ENCODE measurements around the gene GPR84. TPM values are rescaled to one million over a fixed set of nuclear protein-coding genes. Genes with fewer than 3 reads are reported as not detected.

Gene GPR84
- total and polyA plus RNA-seq, 9 of the 15 experiments (the other 6 are each of a cell fraction or from before 2014, with no cell fraction given): 0.07 to 0.18 (median 0.11) TPM; not detected in 5

DNA sequence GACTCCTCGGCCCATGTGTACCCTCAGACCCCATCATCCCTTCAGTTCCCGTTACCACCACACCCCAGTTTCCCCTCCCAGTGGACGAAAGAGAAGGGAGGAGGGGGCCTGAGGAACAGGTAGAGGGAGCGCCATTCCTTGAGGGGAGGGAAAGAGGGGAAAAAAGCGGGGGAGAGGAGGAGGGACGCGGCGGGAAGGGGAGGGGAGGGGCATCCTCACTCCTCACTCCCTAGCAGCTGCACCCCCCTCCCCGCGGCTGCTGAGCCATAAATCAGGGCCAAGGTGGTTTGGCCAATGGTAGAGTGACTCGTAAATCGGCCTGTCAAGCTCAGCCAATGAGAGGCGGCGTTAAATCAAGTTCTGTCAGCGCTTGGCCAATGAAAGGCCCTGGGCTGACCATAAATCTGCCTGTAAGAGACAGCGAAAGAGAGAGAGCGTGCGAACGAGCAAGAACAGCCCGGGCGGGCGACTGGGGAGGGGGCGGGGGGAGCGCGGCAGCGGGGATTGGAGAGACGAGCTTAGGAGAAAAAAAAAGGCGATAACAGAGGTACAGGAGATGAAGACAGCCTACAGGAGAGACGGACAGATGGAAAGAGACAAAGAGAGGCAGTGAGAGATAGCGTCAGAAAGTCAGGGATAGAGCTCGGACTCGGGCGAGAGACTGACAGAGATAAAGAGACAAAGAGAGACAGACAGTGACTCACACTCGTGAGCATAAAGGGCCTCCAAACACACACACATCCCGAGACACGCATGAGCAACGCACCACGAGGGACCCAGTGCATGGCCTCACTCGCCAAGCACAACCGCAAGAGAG is 5.1 kb downstream of the GPR84 start (continued):
- TF ChIP-seq, protein P1, sequence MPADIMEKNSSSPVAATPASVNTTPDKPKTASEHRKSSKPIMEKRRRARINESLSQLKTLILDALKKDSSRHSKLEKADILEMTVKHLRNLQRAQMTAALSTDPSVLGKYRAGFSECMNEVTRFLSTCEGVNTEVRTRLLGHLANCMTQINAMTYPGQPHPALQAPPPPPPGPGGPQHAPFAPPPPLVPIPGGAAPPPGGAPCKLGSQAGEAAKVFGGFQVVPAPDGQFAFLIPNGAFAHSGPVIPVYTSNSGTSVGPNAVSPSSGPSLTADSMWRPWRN (IDR thresholded peaks at IDR 0.05; ENCODE audit: low read depth): peak; percentile 87
- TF ChIP-seq GABPA (tag; conservative IDR thresholded peaks at IDR 0.05; ENCODE audit: low read depth) (peak; percentile 28; the same call in 1 of the 2 replicates), BDP1 (IDR thresholded peaks at IDR 0.05; ENCODE audit: insufficient read depth, insufficient read length) (no peak), ILF3 (IDR thresholded peaks at IDR 0.05; ENCODE audit: borderline replicate concordance) (no peak), BHLHE40 (IDR thresholded peaks at IDR 0.05; ENCODE audit: low read length) (peak; percentile 88), ZNF561 (CRISPR knock-in tag; conservative IDR thresholded peaks at IDR 0.05) (no peak), MTA1 (IDR thresholded peaks at IDR 0.05; ENCODE audit: borderline replicate concordance) (peak; percentile 93), ZBTB8A (IDR thresholded peaks at IDR 0.05; ENCODE audit: partially characterized antibody) (no peak), KDM4B (IDR thresholded peaks at IDR 0.05; ENCODE audit: borderline replicate concordance in 2 of 2, low read depth in 1 of 2) (peak in 1 of 2 experiments; percentile 99; a peak in 2 of 4 replicates), BMI1 (IDR thresholded peaks at IDR 0.05; ENCODE audit: low read length) (no peak), PML (IDR thresholded peaks at IDR 0.05; ENCODE audit: low read length) (no peak; the same call in 1 of the 2 replicates), HDGF (IDR thresholded peaks at IDR 0.05) (no peak), OTX1 (CRISPR knock-in tag; IDR thresholded peaks at IDR 0.05) (peak; percentile 92), PURB (CRISPR knock-in tag; IDR thresholded peaks at IDR 0.05; ENCODE audit: low read depth) (no peak), ZNF121 (CRISPR knock-in tag; conservative IDR thresholded peaks at IDR 0.05) (no peak), ZFP30 (CRISPR knock-in tag; IDR thresholded peaks at IDR 0.05; ENCODE audit: borderline replicate concordance) (no peak), FUS (optimal IDR thresholded peaks at IDR 0.05; ENCODE audit: low read depth, low read length) (no peak), TRIM28 (IDR thresholded peaks at IDR 0.05) (peak; percentile 68; the same call in 1 of the 2 replicates), MCM3 (IDR thresholded peaks at IDR 0.05) (no peak), ETV5 (CRISPR knock-in tag; IDR thresholded peaks at IDR 0.05; ENCODE audit: low read depth) (peak; percentile 62), SMAD4 (CRISPR knock-in tag; conservative IDR thresholded peaks at IDR 0.05) (peak; percentile 83), ZNF140 (CRISPR knock-in tag; IDR thresholded peaks at IDR 0.05) (no peak)
- TF ChIP-seq, protein P2, sequence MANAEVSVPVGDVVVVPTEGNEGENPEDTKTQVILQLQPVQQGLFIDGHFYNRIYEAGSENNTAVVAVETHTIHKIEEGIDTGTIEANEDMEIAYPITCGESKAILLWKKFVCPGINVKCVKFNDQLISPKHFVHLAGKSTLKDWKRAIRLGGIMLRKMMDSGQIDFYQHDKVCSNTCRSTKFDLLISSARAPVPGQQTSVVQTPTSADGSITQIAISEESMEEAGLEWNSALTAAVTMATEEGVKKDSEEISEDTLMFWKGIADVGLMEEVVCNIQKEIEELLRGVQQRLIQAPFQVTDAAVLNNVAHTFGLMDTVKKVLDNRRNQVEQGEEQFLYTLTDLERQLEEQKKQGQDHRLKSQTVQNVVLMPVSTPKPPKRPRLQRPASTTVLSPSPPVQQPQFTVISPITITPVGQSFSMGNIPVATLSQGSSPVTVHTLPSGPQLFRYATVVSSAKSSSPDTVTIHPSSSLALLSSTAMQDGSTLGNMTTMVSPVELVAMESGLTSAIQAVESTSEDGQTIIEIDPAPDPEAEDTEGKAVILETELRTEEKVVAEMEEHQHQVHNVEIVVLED (CRISPR knock-in tag; IDR thresholded peaks at IDR 0.05): no peak
- TF ChIP-seq, protein P3, sequence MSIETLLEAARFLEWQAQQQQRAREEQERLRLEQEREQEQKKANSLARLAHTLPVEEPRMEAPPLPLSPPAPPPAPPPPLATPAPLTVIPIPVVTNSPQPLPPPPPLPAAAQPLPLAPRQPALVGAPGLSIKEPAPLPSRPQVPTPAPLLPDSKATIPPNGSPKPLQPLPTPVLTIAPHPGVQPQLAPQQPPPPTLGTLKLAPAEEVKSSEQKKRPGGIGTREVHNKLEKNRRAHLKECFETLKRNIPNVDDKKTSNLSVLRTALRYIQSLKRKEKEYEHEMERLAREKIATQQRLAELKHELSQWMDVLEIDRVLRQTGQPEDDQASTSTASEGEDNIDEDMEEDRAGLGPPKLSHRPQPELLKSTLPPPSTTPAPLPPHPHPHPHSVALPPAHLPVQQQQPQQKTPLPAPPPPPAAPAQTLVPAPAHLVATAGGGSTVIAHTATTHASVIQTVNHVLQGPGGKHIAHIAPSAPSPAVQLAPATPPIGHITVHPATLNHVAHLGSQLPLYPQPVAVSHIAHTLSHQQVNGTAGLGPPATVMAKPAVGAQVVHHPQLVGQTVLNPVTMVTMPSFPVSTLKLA (conservative IDR thresholded peaks at IDR 0.05): peak; percentile 88 to 94
- TF ChIP-seq, protein P4, sequence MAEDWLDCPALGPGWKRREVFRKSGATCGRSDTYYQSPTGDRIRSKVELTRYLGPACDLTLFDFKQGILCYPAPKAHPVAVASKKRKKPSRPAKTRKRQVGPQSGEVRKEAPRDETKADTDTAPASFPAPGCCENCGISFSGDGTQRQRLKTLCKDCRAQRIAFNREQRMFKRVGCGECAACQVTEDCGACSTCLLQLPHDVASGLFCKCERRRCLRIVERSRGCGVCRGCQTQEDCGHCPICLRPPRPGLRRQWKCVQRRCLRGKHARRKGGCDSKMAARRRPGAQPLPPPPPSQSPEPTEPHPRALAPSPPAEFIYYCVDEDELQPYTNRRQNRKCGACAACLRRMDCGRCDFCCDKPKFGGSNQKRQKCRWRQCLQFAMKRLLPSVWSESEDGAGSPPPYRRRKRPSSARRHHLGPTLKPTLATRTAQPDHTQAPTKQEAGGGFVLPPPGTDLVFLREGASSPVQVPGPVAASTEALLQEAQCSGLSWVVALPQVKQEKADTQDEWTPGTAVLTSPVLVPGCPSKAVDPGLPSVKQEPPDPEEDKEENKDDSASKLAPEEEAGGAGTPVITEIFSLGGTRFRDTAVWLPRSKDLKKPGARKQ (CRISPR knock-in tag; IDR thresholded peaks at IDR 0.05): no peak

Measured in K562 (cell line).